GM13976 (cell line): ENCODE results near the gene GRIK5.
A peak's percentile ranks its signal among the peaks of the same experiment; 100 is the strongest.
"Not testable (repeated sequence)": the region's sequence is repeated elsewhere in the genome, so short reads cannot be mapped to it uniquely, and the experiment has no call there.

Experiments
- DNase-seq: peaks from one replicate; pipeline ENCODE4 v3.0.0; 2012; ENCODE audit warnings: low spot score
- in situ Hi-C: fragments of 300-500 bp; cut with MboI; formaldehyde crosslinking; loops from one replicate; pipeline ENCODE4 v1.12.0; 2022; ENCODE audit warnings: low sequenced_read_pairs, mixed read lengths, inconsistent platforms; ENCODE audit not compliant: unreplicated experiment
- TF ChIP-seq, protein P1 (sequence below): IDR thresholded peaks from 2 replicates; pipeline ENCODE4 v1.5.1; 2012; ENCODE audit warnings: borderline replicate concordance, mild to moderate bottlenecking; ENCODE audit not compliant: insufficient read depth; ENCODE audit errors: extremely low read depth, missing control alignments, control extremely low read depth

Gene GRIK5

GRCh38 chr19:42042455-42043170 is 27.4 kb downstream of the GRIK5 start:
- no peak for DNase-seq
- in situ Hi-C loops: no loop called here
- TF ChIP-seq, protein P1, sequence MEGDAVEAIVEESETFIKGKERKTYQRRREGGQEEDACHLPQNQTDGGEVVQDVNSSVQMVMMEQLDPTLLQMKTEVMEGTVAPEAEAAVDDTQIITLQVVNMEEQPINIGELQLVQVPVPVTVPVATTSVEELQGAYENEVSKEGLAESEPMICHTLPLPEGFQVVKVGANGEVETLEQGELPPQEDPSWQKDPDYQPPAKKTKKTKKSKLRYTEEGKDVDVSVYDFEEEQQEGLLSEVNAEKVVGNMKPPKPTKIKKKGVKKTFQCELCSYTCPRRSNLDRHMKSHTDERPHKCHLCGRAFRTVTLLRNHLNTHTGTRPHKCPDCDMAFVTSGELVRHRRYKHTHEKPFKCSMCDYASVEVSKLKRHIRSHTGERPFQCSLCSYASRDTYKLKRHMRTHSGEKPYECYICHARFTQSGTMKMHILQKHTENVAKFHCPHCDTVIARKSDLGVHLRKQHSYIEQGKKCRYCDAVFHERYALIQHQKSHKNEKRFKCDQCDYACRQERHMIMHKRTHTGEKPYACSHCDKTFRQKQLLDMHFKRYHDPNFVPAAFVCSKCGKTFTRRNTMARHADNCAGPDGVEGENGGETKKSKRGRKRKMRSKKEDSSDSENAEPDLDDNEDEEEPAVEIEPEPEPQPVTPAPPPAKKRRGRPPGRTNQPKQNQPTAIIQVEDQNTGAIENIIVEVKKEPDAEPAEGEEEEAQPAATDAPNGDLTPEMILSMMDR: no peak

- DNase-seq: not testable (repeated sequence)
These were observed 29.5 kb downstream of the GRIK5 start for GRCh38 chr19:42040491-42040890.

GRCh38 chr19:42040031-42040430 is 30.0 kb downstream of the GRIK5 start:
- TF ChIP-seq, protein P1: no peak
- in situ Hi-C loops: no loop called here

More at GRCh38 chr19:42040491-42040890, 29.5 kb downstream of the GRIK5 start:
- in situ Hi-C loops: not testable (repeated sequence)

DNA sequence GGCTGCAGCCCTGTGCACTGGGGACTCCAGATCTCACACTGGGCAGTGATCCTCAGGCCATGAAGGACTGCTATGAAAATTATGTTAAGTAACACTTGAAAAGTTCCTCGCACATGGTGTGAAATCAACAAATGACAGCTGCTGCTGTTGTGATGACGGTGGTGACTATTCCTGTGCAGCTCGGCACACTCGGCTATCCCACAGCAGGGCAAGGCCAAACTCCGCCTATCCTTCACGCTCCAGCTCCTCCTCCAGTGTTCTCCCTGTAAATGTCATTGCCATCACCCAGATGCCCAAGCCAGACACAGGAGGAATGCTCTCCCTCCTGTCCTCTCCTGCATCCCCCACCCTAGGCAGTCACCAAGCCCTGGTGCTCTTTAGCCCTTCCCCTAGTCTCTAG is 31.3 kb downstream of the GRIK5 start:
- TF ChIP-seq, protein P1: no peak
- in situ Hi-C loops: no loop called here
- DNase-seq: no peak

More at GRCh38 chr19:42040031-42040430, 30.0 kb downstream of the GRIK5 start:
- no peak for DNase-seq

GRCh38 chr19:42037649-42038048 is 32.4 kb downstream of the GRIK5 start:
- TF ChIP-seq, protein P1: no peak
- in situ Hi-C loops: no loop called here
- no peak for DNase-seq

- DNase-seq: peak; percentile 86
- in situ Hi-C loops: not testable (repeated sequence)
- TF ChIP-seq, protein P1: peak; percentile 85
These were observed 35.2 kb downstream of the GRIK5 start for GRCh38 chr19:42034640-42035391.

GRCh38 chr19:42033413-42033812 is 36.6 kb downstream of the GRIK5 start:
- TF ChIP-seq, protein P1: no peak
- in situ Hi-C loops: no loop called here
- no peak for DNase-seq
